Stimulated activated effector memory CD8-positive, alpha-beta T cell treated with anti-CD3 and anti-CD28 coated beads, Interleukin-12 subunit alpha, Interleukin-12 subunit beta, amount 100 ng/mL, for 72 hours (primary cell): ENCODE measurements around the gene TEAD4.
"Not testable (repeated sequence)": the region's sequence is repeated elsewhere in the genome, so short reads cannot be mapped to it uniquely, and the experiment has no call there.

ENCODE experiments used
- ATAC-seq: fragments of 150-1000 bp; cut with Tn5 transposase; 2 replicates; pipeline ENCODE4 v1.10.0; 2021
- DNase-seq, 2 donors: peaks; one replicate each; pipeline ENCODE4 v3.0.0; 2021 to 2022; ENCODE audit warnings: low spot score in 2 of 2
- H3K27ac Mint-ChIP-seq: one replicate; pipeline ENCODE4 v1.8.0; 2022; ENCODE audit warnings: mild to moderate bottlenecking, mixed read lengths
- H3K36me3 Mint-ChIP-seq: one replicate; pipeline ENCODE4 v1.8.0; 2022; ENCODE audit warnings: mild to moderate bottlenecking, mixed read lengths
- H3K4me1 Mint-ChIP-seq: one replicate; pipeline ENCODE4 v1.8.0; 2022; ENCODE audit warnings: mixed read lengths
- H3K4me3 Mint-ChIP-seq: one replicate; pipeline ENCODE4 v1.8.0; 2022; ENCODE audit warnings: mild to moderate bottlenecking, mixed read lengths
- H3K9me3 Mint-ChIP-seq: one replicate; pipeline ENCODE4 v1.8.0; 2022; ENCODE audit warnings: mixed read lengths

The TEAD4 gene

DNA sequence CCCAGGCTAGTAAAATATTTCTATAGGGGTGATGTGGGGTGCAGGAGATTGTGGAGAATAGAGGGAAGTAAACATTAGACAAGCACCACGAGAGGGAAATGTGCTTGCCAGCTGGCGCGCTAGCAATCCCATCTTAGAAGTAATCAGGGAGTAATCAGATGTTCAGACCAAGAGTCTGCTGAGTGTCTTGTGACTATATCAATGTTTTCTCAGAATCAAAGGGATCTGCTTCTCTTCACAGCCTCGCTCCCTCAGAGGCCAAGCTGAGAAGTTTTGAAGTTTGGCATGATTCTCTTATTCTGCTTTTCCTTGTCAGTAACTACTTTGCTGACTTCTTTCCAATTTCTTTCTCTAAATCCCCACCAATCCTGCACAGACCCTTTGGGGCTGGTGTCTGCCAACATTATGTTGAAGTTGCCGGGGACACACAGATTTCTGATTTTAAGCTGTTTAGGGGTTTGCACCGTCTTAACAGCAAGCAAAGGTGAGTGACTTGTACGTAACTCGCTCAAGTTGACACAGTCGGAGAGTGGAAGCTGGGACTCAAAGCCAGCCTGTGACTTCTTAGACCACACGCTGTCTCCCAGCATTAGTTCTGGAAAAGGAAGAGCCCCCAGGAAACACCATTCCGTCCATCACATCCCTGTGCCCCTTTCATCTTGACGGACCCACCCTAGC is 96.0 kb downstream of the TEAD4 start:
- no peak overlapping the region for H3K27ac Mint-ChIP-seq
- no peaks in the 10 kb centered on the region for H3K36me3 Mint-ChIP-seq
- no peak for DNase-seq
- no peak for ATAC-seq
- no peaks in the 10 kb centered on the region for H3K9me3 Mint-ChIP-seq
- no peaks in the 10 kb centered on the region for H3K4me1 Mint-ChIP-seq
- no peak overlapping the region for H3K4me3 Mint-ChIP-seq

DNA sequence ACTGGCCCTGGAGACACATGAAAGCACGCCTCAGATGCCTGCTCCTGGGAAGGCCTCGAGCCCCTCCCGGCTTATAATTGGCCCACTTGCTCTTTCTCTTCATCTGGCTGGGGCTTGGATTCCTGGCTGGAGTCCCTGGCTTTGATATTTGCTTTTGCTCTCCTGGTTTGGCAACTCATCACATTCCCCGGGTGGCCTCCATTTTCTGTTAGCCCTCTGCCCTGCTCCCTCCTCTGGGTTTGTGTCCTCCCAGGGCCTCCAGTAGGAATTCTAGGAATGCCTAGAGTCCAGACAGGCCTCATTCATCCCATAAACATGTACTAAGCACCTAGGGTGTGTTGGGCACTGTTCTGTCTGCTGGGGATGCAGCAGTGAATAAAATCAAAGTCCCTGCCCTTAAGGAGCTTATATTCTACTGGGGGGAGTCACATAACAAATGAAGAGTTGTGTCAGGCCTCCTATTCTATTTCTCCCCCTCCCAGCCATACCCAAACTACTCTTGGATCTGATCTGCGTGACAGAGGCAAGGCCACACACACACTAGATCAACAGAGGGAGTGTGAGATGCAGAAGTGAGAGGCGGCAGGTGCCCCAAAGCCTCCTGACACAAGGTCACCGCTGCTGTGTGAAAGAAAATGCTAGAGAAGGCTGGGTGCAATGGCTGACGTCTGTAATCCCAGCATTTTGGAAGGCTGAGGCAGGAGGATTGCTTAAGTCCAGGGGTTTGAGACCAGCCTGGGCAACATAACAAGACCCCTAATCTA is 96.7 kb downstream of the TEAD4 start:
- Mint-ChIP-seq H3K36me3 (no peaks in the 10 kb centered on the region), H3K4me3 (no peak overlapping the region), H3K27ac (no peak overlapping the region), H3K4me1 (peaks cover 4% of the 10 kb centered on the region), H3K9me3 (no peaks in the 10 kb centered on the region)
- DNase-seq = no peak
- no peak for ATAC-seq

DNA sequence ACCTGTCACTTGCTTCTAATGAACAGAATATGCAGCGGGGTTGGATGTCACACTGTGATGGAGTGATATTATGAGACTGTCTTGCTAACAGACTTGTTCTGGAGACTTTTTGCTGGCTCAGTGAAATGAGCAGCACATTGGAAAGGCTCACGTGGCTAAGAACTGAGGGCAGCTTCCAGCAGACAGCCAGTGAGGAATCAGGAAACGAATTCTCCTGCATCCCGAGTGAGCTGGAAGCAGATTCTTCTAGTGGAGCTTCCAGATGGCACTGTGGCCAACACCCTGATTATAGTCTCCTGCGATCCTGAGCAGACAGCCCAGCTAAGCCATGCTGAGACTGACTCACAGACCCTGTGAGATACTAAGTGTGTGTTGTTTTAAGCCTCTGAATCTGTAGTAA is 101.9 kb downstream of the TEAD4 start:
- ATAC-seq = no peak
- Mint-ChIP-seq H3K9me3 (no peaks in the 10 kb centered on the region), H3K4me1 (peaks cover 11% of the 10 kb centered on the region), H3K4me3 (no peak overlapping the region), H3K27ac (no peak overlapping the region), H3K36me3 (no peaks in the 10 kb centered on the region)
- DNase-seq = no peak

GRCh38 chr12:3061501-3062215 is 102.5 kb downstream of the TEAD4 start:
- Mint-ChIP-seq H3K27ac (no peak overlapping the region), H3K9me3 (no peaks in the 10 kb centered on the region), H3K4me1 (peaks cover 11% of the 10 kb centered on the region), H3K4me3 (no peak overlapping the region), H3K36me3 (no peaks in the 10 kb centered on the region)
- no peak for DNase-seq
- ATAC-seq = no peak

GRCh38 chr12:3065300-3065699 is 106.1 kb downstream of the TEAD4 start:
- H3K9me3 Mint-ChIP-seq = no peaks in the 10 kb centered on the region
- peaks cover 11% of the 10 kb centered on the region for H3K4me1 Mint-ChIP-seq
- H3K4me3 Mint-ChIP-seq = no peak overlapping the region
- no peak for DNase-seq
- H3K27ac Mint-ChIP-seq = no peak overlapping the region
- H3K36me3 Mint-ChIP-seq = no peaks in the 10 kb centered on the region
- no peak for ATAC-seq

- DNase-seq, H3K4me1 Mint-ChIP-seq, H3K9me3 Mint-ChIP-seq, H3K36me3 Mint-ChIP-seq, ATAC-seq, H3K27ac Mint-ChIP-seq, H3K4me3 Mint-ChIP-seq: not testable (repeated sequence)
These were observed 106.6 kb downstream of the TEAD4 start for GRCh38 chr12:3065846-3066245.

DNA sequence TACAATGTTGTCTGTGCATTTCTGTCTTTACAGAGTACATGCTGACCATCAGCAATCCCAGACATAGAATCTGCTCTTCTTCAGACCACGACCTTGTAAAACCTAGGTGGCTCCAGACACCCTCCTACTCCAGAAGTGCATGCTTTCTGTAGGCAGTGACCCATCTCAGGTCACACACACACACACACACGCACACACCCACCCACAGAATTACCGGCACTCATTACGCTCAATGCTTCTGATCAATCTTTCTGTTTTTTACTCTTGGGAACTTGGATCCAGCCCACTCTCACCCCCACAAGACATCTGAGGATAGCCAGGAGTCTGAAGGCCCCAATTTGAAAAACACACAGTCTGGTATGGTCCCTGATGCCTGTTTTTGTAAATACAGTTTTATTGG is 110.5 kb downstream of the TEAD4 start:
- Mint-ChIP-seq H3K4me3 (no peak overlapping the region), H3K4me1 (no peaks in the 10 kb centered on the region), H3K36me3 (no peaks in the 10 kb centered on the region), H3K9me3 (no peaks in the 10 kb centered on the region), H3K27ac (no peak overlapping the region)
- no peak for ATAC-seq
- DNase-seq = no peak

- Mint-ChIP-seq H3K9me3 (no peaks in the 10 kb centered on the region), H3K27ac (no peak overlapping the region), H3K4me1 (no peaks in the 10 kb centered on the region), H3K36me3 (no peaks in the 10 kb centered on the region), H3K4me3 (no peak overlapping the region)
- DNase-seq (no peak), ATAC-seq (no peak)
These were observed 111.9 kb downstream of the TEAD4 start for GRCh38 chr12:3071107-3071506.

DNA sequence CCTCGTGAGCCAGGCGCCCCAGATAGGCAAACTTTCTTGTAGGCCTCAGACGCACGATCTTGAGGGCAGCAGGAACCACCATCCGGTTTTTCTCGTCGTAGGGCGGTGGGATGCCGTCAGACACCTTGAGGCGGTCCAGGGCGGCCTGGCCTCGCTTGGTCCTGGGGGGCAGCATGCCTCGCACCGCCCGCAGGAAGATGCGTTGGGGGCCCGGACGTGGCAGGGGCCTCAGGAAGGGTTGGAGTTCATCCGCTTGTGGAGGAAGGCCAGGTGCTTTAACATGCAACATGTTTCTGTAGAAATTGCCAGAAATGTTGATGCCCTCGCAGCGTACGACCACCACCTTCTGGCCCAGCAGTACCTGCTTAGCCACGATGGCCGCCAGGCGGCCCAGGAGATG is 112.5 kb downstream of the TEAD4 start:
- no peak for ATAC-seq
- no peak for DNase-seq
- H3K4me1 Mint-ChIP-seq = no peaks in the 10 kb centered on the region
- no peak overlapping the region for H3K4me3 Mint-ChIP-seq
- H3K36me3 Mint-ChIP-seq = no peaks in the 10 kb centered on the region
- no peaks in the 10 kb centered on the region for H3K9me3 Mint-ChIP-seq
- no peak overlapping the region for H3K27ac Mint-ChIP-seq

GRCh38 chr12:3073438-3074250 is 114.4 kb downstream of the TEAD4 start:
- Mint-ChIP-seq H3K27ac (no peak overlapping the region), H3K9me3 (no peaks in the 10 kb centered on the region), H3K36me3 (no peaks in the 10 kb centered on the region), H3K4me3 (no peak overlapping the region), H3K4me1 (peaks cover 6% of the 10 kb centered on the region)
- DNase-seq (peak; percentile 88 to 90), ATAC-seq (peak; percentile 69)

DNA sequence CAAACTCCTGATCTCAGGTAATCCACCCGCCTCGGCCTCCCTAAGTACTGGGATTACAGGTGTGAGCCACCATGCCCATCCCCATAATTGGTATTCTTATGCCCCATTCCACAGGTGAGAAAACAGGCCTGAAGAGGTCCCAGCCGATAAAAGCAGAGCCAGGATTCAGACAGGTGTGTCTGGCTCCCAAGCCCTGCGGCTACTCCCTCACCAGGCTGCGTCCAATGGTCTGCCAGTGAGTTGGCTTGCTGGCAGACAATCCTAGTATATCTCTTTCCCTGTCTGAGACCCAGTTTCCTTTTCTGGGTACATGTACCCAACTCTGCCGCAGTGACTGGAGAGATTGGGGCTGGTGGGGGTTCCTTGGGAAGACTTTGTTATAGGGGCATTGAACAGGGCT is 116.1 kb downstream of the TEAD4 start:
- DNase-seq (no peak), ATAC-seq (no peak)
- Mint-ChIP-seq H3K9me3 (no peaks in the 10 kb centered on the region), H3K36me3 (no peaks in the 10 kb centered on the region), H3K4me1 (peaks cover 6% of the 10 kb centered on the region), H3K4me3 (peak overlapping the region; percentile 77), H3K27ac (no peak overlapping the region)

- no peaks in the 10 kb centered on the region for H3K9me3 Mint-ChIP-seq
- H3K4me3 Mint-ChIP-seq = peak within 1 kb of the TSS; percentile 77
- H3K36me3 Mint-ChIP-seq = no peaks in the 10 kb centered on the region
- ATAC-seq (peak; percentile 85), DNase-seq (peak; percentile 69 to 71)
- peaks cover 6% of the 10 kb centered on the region for H3K4me1 Mint-ChIP-seq
- H3K27ac Mint-ChIP-seq = no peak within 1 kb of the TSS
These were observed 117.8 kb downstream of the TEAD4 start, which contains the start of gene TSPAN9 for GRCh38 chr12:3076730-3077571. TSPAN9 (plus strand) TSS chr12:3077379; CDS start chr12:3201194, 123,815 bp downstream.

- Mint-ChIP-seq H3K36me3 (no peaks in the 10 kb centered on the region), H3K27ac (no peak overlapping the region), H3K4me3 (peak overlapping the region; percentile 77), H3K9me3 (no peaks in the 10 kb centered on the region), H3K4me1 (peaks cover 6% of the 10 kb centered on the region)
- DNase-seq = peak in 1 of 2 donors; percentile 50
- ATAC-seq = peak; percentile 12
These were observed 118.4 kb downstream of the TEAD4 start for GRCh38 chr12:3077572-3078081.
